ENCODE measurements around the gene VASN.
"Not testable (repeated sequence)": the region's sequence is repeated elsewhere in the genome, so short reads cannot be mapped to it uniquely, and the experiment has no call there.

The VASN gene

DNA sequence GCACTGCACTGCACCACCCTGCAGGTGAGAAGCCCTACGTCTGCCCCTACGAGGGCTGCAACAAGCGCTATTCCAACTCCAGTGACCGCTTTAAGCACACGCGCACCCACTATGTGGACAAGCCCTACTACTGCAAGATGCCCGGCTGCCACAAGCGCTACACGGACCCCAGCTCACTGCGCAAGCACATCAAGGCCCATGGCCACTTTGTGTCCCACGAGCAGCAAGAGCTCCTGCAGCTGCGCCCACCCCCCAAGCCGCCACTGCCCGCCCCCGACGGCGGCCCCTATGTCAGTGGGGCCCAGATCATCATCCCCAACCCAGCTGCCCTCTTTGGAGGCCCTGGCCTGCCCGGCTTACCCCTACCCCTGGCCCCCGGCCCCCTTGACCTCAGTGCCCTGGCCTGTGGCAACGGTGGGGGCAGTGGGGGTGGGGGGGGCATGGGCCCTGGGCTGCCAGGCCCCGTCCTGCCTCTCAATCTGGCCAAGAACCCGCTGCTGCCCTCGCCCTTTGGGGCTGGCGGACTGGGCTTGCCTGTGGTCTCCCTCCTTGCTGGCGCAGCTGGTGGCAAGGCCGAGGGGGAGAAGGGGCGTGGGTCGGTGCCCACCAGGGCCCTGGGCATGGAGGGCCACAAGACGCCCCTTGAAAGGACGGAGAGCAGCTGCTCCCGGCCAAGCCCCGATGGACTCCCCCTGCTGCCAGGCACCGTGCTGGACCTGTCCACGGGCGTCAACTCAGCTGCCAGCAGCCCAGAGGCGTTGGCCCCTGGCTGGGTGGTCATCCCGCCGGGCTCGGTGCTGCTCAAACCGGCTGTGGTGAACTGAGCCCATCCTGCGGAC, 34.7 kb upstream of the VASN start:
- no peak for DNase-seq (ENCODE audit: low read depth in 2 of 2, low spot score in 1 of 2)

GRCh38 chr16:4337540-4338088, 34.0 kb upstream of the VASN start:
- no peak for DNase-seq (ENCODE audit: low read depth in 2 of 2, low spot score in 1 of 2)

DNA sequence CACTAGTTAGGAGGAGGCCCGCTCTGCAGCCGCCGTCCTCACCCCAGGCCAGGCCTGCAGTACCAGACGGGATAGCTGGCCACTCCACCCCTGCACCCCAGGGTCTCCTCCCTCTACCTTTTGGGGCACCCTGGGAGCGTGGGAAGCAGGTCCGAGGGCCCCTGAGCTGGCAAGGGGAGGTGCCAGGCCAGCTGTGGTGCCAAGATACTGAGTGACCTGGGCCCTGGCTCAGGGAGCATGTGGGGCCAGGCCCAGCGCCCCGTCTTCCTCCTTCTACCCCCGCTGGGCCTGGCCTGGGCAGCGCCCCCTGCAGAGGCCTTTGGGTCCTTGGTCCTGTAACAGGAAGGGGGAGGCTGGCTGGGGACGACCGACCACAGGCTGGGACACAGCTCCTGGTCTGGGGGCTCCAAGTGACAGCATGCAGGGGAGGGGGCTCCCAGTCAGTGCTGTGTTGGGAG, 33.5 kb upstream of the VASN start:
- no peak for DNase-seq (ENCODE audit: low read depth in 2 of 2, low spot score in 1 of 2)

GRCh38 chr16:4338712-4339299, 32.8 kb upstream of the VASN start:
- DNase-seq (ENCODE audit: low read depth in 2 of 2, low spot score in 1 of 2), result no peak

- no peak for DNase-seq (ENCODE audit: low read depth in 2 of 2, low spot score in 1 of 2)
These were observed 32.2 kb upstream of the VASN start for GRCh38 chr16:4339455-4339854.

DNA sequence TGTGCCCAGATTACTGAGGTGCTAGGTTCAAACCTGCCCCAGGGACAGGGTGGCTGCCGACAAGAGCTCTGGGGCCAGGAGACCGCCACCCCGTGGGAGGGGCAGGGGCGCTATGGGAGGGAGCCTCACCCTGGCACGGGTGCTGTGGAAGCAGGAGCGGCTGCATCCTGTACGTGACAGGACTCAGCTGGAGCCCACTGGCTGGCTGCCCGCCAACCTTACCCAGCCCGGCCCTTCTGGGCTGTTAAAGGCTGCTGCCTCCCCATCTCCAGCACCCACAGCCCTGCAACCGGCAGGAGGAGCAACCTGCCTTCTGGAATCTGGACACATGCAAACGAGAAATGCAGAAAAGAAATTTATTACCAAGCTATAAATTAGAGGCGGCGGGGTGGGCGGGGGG, 31.7 kb upstream of the VASN start:
- DNase-seq (ENCODE audit: low read depth in 2 of 2, low spot score in 1 of 2), result no peak

DNA sequence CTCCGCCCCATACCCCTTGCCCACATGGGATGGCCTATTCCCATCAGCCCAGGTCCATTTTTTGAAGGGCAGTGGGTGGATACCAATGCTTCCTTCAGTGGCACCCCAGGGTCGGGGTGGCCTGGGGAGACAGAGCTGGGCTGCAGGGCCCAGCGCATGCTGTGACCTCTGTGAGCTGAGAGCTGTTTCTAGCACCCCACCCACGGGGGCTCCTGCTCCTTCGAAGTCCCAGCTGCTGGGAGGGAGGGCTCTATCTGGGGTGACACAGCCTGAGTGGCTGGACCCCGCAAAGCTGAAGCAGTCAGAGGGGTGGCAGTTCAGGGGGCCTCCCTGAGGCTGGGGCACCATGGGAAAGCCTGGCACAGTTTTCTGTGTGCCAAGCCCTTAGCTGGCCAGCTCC, 31.2 kb upstream of the VASN start:
- DNase-seq (ENCODE audit: low read depth in 2 of 2, low spot score in 1 of 2), result no peak

- no peak for DNase-seq (ENCODE audit: low read depth in 2 of 2, low spot score in 1 of 2)
These were observed 30.4 kb upstream of the VASN start for GRCh38 chr16:4341250-4341649.

- DNase-seq (ENCODE audit: low read depth in 2 of 2, low spot score in 1 of 2), result no peak
These were observed 28.5 kb upstream of the VASN start for GRCh38 chr16:4342866-4343744.

DNA sequence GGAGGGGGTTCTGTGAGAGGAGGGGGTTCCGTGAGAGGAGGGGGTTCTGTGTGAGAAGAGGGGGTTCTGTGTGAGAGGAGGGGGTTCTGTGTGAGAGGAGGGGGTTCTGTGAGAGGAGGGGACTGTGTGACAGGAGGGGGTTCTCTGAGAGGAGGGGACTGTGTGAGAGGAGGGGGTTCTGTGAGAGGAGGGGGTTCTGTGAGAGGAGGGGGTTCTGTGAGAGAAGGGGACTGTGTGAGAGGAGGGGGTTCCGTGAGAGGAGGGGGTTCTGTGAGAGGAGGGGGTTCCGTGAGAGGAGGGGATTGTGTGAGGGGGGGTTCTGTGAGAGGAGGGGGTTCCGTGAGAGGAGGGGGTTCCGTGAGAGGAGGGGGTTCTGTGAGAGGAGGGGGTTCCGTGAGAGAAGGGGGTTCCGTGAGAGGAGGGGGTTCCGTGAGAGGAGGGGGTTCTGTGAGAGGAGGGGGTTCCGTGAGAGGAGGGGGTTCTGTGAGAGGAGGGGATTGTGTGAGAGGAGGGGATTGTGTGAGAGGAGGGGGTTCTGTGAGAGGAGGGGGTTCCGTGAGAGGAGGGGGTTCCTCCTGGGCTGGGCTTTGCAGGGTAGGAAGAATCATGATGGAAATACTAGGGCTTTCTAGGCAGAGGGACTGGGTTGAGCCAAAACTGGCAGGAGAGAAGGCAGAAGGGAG, 27.2 kb upstream of the VASN start:
- not testable (repeated sequence) for DNase-seq (ENCODE audit: low read depth in 2 of 2, low spot score in 1 of 2)

GRCh38 chr16:4344983-4345835, 26.4 kb upstream of the VASN start:
- DNase-seq (ENCODE audit: low read depth in 2 of 2, low spot score in 1 of 2), result no peak

DNA sequence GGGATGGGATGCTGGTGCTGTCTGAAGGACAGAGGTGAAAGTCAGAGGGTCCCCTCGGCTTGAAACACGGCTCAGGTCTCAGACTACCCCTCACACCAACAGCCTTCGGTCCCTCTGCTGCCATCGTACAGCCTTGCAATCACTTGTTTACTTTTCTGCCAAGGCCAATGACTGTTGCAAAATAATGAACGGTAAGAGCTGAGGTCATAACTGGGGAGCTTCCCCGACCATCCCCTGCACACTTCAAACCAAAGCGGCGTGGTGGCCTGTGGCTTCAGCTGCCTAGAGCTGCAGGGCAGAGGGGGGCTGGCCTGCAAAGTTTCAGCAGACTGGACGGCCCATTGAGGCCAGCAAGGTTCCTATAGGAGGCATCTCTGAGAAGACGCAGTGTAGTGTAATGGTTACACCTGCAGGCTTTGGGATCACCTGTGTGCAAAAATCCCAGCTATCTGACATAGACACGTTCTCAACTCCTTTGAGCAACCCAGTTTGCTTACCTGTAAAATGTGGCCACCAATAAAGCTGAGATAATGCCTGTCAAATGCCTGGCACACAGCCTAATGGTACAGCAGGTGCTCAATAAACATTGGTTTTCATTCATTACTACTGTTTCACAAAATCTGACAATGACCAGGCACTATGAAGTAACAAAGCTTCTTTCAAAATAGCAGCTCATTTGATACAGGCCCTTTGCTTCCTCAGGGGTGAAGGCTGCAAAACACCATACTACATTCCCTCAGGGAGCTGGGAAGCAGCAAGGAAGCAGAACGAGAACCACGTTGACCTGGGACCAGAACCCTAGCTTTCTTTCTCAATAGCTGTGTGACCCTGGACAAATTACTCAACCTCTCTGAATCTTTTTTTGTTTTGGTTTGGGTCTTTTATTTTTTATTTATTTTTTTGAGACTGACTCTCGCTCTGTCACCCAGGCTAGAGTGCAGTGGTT, 25.5 kb upstream of the VASN start:
- DNase-seq (ENCODE audit: low read depth in 2 of 2, low spot score in 1 of 2), result no peak

GRCh38 chr16:4347010-4347409, 24.6 kb upstream of the VASN start:
- no peak for DNase-seq (ENCODE audit: low read depth in 2 of 2, low spot score in 1 of 2)

DNA sequence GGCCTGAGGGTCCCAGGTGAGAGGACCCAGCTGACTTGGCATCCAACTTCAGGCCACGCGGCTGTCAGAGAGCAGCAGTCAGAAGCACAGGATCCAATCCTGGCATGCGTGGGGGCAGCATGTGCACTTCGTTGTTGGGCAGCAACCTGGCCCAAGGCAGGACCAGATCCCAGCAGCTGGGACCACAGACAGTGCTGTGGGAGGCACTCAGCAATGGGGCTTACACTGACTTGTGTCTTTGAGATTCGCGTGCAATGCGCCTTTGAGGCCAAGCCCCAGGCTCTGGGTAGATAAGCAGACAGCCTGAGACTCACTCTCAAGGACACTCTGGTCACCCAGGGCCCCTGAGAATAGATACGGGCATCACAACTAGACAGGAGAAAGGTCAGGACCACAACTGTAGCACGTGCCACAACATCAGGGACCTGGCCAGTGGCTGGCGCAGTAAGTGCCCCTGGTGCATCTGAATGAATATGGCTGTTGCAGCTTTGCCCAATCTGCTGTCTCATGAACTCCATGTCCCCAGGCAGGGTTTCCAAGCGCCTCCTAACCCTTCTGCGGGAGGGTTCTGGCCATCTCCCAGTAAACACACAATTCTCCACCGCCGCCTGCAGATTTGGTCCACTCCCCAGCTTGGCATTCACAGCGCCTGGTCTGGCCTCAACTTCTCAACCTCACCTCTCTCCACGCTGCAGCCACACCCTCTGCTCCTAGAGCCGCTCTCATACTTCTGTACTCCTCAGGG, 23.7 kb upstream of the VASN start:
- no peak for DNase-seq (ENCODE audit: low read depth in 2 of 2, low spot score in 1 of 2)

- DNase-seq (ENCODE audit: low read depth in 2 of 2, low spot score in 1 of 2), result no peak
These were observed 22.3 kb upstream of the VASN start for GRCh38 chr16:4349332-4349731.

DNA sequence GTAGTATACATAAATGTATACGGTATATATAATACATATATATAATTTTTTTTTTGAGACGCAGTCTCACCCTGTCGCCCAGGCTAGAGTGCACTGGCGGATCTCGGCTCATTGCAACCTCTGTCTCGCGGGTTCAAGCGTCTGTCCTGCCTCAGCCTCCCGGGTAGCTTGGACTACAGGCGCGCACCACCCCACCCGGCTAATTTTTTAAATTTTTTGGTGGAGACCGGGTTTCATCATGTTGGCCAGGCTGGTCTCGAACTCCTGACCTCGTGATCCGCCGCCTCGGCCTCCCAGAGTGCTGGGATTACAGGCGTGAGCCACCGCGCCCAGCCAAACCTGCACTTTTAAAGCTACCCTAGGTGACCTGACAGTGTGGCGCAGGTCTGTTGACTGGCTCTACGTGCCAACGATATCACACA, 21.3 kb upstream of the VASN start:
- DNase-seq (ENCODE audit: low read depth in 2 of 2, low spot score in 1 of 2), result no peak

- peak; percentile 95 to 98 for DNase-seq (ENCODE audit: low read depth in 2 of 2, low spot score in 1 of 2)
These were observed 20.6 kb upstream of the VASN start, which contains the start of gene PAM16 for GRCh38 chr16:4350787-4351659. Gene PAM16, minus strand, starts transcription at chr16:4351321. Its CDS starts 87 bp downstream, at chr16:4351234.

Measured in stimulated activated CD8-positive, alpha-beta memory T cell treated with anti-CD3 and anti-CD28 coated beads, Interleukin-4, amount 100 ng/mL, for 4 hours (primary cell).